HG03064 (cell line): Measurements from ENCODE around the gene CALML4.
"Not testable (repeated sequence)": the region's sequence is repeated elsewhere in the genome, so short reads cannot be mapped to it uniquely, and the experiment has no call there.

ENCODE experiments used
- ATAC-seq: cut with Tn5 transposase; IDR thresholded peaks from one replicate; pipeline ENCODE4 v1.9.1; 2021; ENCODE audit warnings: low read depth; ENCODE audit not compliant: unreplicated experiment

Gene CALML4

GRCh38 chr15:68195336-68196112, 9.6 kb downstream of the CALML4 start:
- no peak for ATAC-seq

GRCh38 chr15:68192804-68193486, 12.2 kb downstream of the CALML4 start:
- no peak for ATAC-seq

GRCh38 chr15:68192117-68192516, 13.0 kb downstream of the CALML4 start:
- no peak for ATAC-seq

- no peak for ATAC-seq
These were observed 13.6 kb downstream of the CALML4 start for GRCh38 chr15:68191555-68191954.

GRCh38 chr15:68190048-68190447, 15.1 kb downstream of the CALML4 start:
- ATAC-seq = no peak

GRCh38 chr15:68188647-68189046, 16.5 kb downstream of the CALML4 start:
- ATAC-seq = no peak

GRCh38 chr15:68187559-68187958, 17.6 kb downstream of the CALML4 start:
- no peak for ATAC-seq

GRCh38 chr15:68186671-68187397, 18.3 kb downstream of the CALML4 start:
- ATAC-seq = no peak

- no peak for ATAC-seq
These were observed 20.3 kb downstream of the CALML4 start for GRCh38 chr15:68184616-68185480.

- no peak for ATAC-seq
These were observed 21.4 kb downstream of the CALML4 start for GRCh38 chr15:68183616-68184315.

- ATAC-seq = no peak
These were observed 27.4 kb downstream of the CALML4 start for GRCh38 chr15:68177742-68178141.

GRCh38 chr15:68176601-68177000, 28.5 kb downstream of the CALML4 start:
- ATAC-seq = no peak

GRCh38 chr15:68175526-68175925, 29.6 kb downstream of the CALML4 start:
- no peak for ATAC-seq

GRCh38 chr15:68173119-68173518, 32.0 kb downstream of the CALML4 start:
- no peak for ATAC-seq

- not testable (repeated sequence) for ATAC-seq
These were observed 33.1 kb downstream of the CALML4 start for GRCh38 chr15:68172037-68172436.

GRCh38 chr15:68166847-68167246, 38.3 kb downstream of the CALML4 start:
- no peak for ATAC-seq

GRCh38 chr15:68163191-68163590, 41.9 kb downstream of the CALML4 start:
- ATAC-seq = no peak

- no peak for ATAC-seq
These were observed 47.0 kb downstream of the CALML4 start for GRCh38 chr15:68158046-68158628.

GRCh38 chr15:68157074-68157473, 48.1 kb downstream of the CALML4 start:
- ATAC-seq = no peak
